MM.1S (cell line): ENCODE results near the gene CKLF.

Experiments
- EZH2 ChIP-seq: fragments of 300-600 bp; sonication (generic); optimal IDR thresholded peaks from 2 replicates; pipeline ENCODE3; 2017; ENCODE audit warnings: low read depth, mild to moderate bottlenecking, antibody characterized with exemption, low read length, mixed read lengths
- EZH2phosphoT487 ChIP-seq: fragments of 300-600 bp; sonication (generic); IDR thresholded peaks from 2 replicates; pipeline ENCODE4 v1.6.1; 2018; ENCODE audit warnings: antibody characterized with exemption, low read length
- TF ChIP-seq, protein P1 (sequence below): fragments of 300-600 bp; sonication (generic); IDR thresholded peaks from 2 replicates; pipeline ENCODE4 v1.5.1; 2016; ENCODE audit warnings: antibody characterized with exemption, low read length, mixed read lengths

DNA sequence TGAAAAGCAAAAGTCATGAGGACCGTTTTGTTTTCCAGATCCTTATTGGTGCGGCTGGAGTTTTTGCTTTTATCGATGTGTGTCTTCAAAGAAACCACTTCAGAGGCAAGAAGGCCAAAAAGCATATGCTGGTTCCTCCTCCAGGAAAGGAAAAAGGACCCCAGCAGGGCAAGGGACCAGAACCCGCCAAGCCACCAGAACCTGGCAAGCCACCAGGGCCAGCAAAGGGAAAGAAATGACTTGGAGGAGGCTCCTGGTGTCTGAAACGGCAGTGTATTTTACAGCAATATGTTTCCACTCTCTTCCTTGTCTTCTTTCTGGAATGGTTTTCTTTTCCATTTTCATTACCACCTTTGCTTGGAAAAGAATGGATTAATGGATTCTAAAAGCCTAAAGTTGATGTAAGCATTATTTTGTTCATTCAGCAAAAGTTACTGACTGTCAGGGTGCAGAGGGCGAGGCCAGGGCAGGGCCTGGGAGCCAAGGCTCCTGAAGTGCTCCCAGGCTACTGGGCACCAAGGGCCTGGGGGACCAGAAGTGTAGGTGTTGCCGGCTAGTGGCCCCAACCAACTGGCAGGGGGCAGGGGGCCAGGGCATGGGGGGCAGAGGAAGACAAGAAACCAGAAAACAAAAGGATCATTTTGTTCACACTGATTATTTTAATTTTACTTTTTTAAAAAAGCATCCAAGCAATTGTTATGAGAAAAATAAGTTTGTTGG is 35.7 kb downstream of the CKLF start:
- TF ChIP-seq, protein P1, sequence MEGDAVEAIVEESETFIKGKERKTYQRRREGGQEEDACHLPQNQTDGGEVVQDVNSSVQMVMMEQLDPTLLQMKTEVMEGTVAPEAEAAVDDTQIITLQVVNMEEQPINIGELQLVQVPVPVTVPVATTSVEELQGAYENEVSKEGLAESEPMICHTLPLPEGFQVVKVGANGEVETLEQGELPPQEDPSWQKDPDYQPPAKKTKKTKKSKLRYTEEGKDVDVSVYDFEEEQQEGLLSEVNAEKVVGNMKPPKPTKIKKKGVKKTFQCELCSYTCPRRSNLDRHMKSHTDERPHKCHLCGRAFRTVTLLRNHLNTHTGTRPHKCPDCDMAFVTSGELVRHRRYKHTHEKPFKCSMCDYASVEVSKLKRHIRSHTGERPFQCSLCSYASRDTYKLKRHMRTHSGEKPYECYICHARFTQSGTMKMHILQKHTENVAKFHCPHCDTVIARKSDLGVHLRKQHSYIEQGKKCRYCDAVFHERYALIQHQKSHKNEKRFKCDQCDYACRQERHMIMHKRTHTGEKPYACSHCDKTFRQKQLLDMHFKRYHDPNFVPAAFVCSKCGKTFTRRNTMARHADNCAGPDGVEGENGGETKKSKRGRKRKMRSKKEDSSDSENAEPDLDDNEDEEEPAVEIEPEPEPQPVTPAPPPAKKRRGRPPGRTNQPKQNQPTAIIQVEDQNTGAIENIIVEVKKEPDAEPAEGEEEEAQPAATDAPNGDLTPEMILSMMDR: no peak
- TF ChIP-seq EZH2phosphoT487 (no peak), EZH2 (no peak)
